ENCODE results near the gene PCDHGB3. TPM values are rescaled to one million over a fixed set of nuclear protein-coding genes. Genes with fewer than 3 reads are reported as not detected.
A peak's percentile ranks its signal among the peaks of the same experiment; 100 is the strongest.
"Not testable (repeated sequence)": the region's sequence is repeated elsewhere in the genome, so short reads cannot be mapped to it uniquely, and the experiment has no call there.

PCDHGB3 gene
- total RNA-seq, 2 donors from 2014 or later, result 4.9 to 5.0 TPM

DNA sequence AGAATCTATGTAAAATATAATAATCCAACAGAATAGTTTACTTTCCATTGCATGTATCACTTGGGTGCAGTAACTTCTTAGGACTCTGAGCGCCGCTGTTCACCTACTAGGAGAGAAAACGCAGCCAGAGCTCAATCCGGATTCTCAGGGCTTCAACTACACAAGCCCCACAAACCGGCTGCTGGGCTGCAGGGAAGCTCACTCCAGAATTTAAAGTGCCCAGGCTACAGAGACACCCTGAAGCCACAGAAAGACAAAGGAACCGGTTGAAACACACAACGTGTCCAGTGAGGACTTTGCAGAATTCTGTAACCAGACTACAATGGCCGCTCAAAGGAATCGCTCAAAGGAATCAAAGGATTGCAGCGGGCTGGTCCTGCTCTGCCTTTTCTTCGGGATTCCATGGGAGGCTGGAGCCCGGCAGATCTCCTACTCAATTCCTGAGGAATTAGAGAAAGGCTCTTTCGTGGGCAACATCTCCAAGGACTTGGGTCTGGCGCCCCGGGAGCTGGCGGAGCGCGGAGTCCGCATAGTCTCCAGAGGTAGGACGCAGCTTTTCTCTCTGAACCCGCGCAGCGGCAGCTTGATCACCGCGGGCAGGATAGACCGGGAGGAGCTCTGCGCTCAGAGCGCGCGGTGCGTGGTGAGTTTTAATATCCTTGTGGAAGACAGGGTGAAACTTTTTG lies 43.0 kb downstream of the PCDHGB3 start, which contains the start of gene PCDHGA10:
PCDHGA10 (plus strand) TSS at position 134 of the 686 bp plus-strand sequence; CDS start at position 323, 189 bp downstream.
- DNase-seq (ENCODE audit: low spot score), result peak; percentile 73
- intact Hi-C loops (cut with DNase I), result loop anchor here (10.0 kb wide), 2 partner anchors 142 to 152 kb away; no protein-coding TSS in a partner anchor

- DNase-seq (ENCODE audit: low spot score), result peak; percentile 73
- intact Hi-C loops (cut with DNase I), result loop anchor here (10.0 kb wide), 2 partner anchors 141 to 151 kb away; no protein-coding TSS in a partner anchor
Observed at GRCh38 chr5:141413540-141414069, 43.6 kb downstream of the PCDHGB3 start.

DNA sequence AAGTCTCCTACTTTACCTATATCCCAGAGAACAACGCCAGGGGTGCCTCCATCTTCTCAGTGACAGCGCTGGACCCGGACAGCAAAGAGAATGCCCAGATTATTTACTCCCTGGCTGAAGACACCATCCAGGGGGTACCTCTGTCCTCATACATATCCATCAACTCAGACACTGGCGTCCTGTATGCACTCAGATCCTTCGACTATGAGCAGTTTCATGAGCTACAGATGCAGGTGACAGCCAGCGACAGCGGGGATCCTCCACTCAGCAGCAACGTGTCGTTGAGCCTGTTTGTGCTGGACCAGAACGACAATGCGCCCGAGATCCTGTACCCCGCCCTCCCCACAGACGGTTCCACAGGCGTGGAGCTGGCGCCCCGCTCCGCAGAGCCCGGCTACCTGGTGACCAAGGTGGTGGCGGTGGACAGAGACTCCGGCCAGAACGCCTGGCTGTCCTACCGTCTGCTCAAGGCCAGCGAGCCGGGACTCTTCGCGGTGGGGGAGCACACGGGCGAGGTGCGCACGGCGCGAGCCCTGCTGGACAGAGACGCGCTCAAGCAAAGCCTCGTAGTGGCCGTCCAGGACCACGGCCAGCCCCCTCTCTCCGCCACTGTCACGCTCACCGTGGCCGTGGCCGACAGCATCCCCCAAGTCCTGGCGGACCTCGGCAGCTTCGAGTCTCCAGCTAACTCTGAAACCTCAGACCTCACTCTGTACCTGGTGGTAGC lies 44.7 kb downstream of the PCDHGB3 start:
- intact Hi-C loops (cut with DNase I), result loop anchor here (10.0 kb wide), 2 partner anchors 140 to 150 kb away; no protein-coding TSS in a partner anchor
- DNase-seq (ENCODE audit: low spot score), result not testable (repeated sequence)

DNA sequence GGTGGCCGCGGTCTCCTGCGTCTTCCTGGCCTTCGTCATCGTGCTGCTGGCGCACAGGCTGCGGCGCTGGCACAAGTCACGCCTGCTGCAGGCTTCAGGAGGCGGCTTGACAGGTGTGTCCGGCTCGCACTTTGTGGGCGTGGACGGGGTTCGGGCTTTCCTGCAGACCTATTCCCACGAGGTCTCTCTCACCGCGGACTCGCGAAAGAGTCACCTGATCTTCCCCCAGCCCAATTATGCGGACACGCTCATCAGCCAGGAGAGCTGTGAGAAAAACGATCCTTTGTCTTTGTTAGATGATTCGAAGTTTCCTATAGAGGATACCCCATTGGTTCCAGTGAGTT lies 45.2 kb downstream of the PCDHGB3 start:
- DNase-seq (ENCODE audit: low spot score), result peak; percentile 72
- intact Hi-C loops (cut with DNase I), result loop anchor here (10.0 kb wide), 2 partner anchors 140 to 150 kb away; no protein-coding TSS in a partner anchor

DNA sequence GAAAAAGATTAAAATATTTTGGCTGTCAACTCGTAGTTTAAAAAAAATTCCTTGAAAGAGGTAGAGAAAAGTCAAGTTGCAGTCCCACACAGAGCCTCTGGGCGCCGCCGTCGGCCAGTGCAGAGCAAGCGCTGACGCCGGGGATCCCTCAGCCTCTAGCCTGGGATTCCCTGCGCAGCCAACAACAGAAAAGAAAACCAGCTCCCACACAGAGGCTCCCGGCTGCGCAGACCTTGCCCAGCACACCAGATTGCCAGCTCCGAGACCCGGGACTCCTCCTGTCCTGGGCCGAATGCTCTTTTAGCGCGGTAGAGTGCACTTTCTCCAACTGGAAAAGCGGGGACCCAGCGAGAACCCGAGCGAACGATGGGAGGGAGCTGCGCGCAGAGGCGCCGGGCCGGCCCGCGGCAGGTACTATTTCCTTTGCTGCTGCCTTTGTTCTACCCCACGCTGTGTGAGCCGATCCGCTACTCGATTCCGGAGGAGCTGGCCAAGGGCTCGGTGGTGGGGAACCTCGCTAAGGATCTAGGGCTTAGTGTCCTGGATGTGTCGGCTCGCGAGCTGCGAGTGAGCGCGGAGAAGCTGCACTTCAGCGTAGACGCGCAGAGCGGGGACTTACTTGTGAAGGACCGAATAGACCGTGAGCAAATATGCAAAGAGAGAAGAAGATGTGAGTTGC lies 47.6 kb downstream of the PCDHGB3 start, which contains the start of gene PCDHGB7:
PCDHGB7 (plus strand) TSS at position 184 of the 679 bp plus-strand sequence; CDS start at position 367, 183 bp downstream.
- DNase-seq (ENCODE audit: low spot score), result peak; percentile 90
- intact Hi-C loops (cut with DNase I), result loop anchor here (10.0 kb wide), 2 partner anchors 137 to 147 kb away; no protein-coding TSS in a partner anchor

- no peak for DNase-seq (ENCODE audit: low spot score)
- intact Hi-C loops (cut with DNase I), result loop anchor here (10.0 kb wide), 2 partner anchors 136 to 146 kb away; no protein-coding TSS in a partner anchor
Observed at GRCh38 chr5:141419074-141419880, 49.2 kb downstream of the PCDHGB3 start.

GRCh38 chr5:141420855-141421488 lies 50.9 kb downstream of the PCDHGB3 start, which contains the start of gene PCDHGA11:
PCDHGA11 (plus strand) TSS chr5:141421051; CDS start chr5:141421228, 177 bp downstream.
- DNase-seq (ENCODE audit: low spot score), result peak; percentile 80
- intact Hi-C loops (cut with DNase I), result loop anchor here in 1 of 2 donors (10.0 kb wide), 1 partner anchor 104 kb away; no protein-coding TSS in a partner anchor

DNA sequence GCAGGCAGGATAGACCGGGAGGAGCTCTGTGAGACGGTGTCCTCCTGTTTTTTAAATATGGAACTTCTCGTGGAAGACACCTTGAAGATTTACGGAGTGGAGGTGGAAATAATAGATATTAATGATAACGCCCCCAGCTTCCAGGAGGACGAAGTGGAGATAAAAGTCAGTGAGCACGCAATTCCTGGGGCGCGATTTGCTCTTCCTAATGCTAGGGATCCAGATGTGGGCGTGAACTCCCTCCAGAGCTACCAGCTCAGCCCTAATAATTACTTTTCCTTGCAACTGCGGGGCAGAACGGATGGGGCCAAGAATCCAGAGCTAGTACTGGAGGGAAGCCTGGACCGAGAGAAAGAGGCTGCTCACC lies 51.4 kb downstream of the PCDHGB3 start:
- intact Hi-C loops (cut with DNase I), result loop anchor here in 1 of 2 donors (10.0 kb wide), 1 partner anchor 103 kb away; no protein-coding TSS in a partner anchor
- no peak for DNase-seq (ENCODE audit: low spot score)

Other genes with a start within 250 kb of the PCDHGB3 start
- 1 to 10 TPM; 4.1 to 5.2 TPM for gene PCDHB4, start 248.4 kb upstream of the PCDHGB3 start, total RNA-seq
- 1 to 10 TPM; 2.8 to 3.1 TPM for gene PCDHB5, start 235.0 kb upstream of the PCDHGB3 start, total RNA-seq
- 1 to 10 TPM in 1 of 2 donors, under 1 TPM in 1; 0.95 to 1.6 TPM for gene PCDHB6, start 220.2 kb upstream of the PCDHGB3 start, total RNA-seq
- gene PCDHB7, start 197.6 kb upstream of the PCDHGB3 start, total RNA-seq, result 1 to 10 TPM; 2.6 to 5.5 TPM
- gene PCDHB8, start 192.5 kb upstream of the PCDHGB3 start, total RNA-seq, result 1 to 10 TPM; 2.3 to 3.5 TPM
- gene PCDHB16, start 187.9 kb upstream of the PCDHGB3 start, total RNA-seq, result 1 to 10 TPM; 3.0 to 5.0 TPM
- 1 to 10 TPM; 1.1 to 5.3 TPM for gene PCDHB9, start 183.1 kb upstream of the PCDHGB3 start, total RNA-seq
- 1 to 10 TPM; 2.6 to 3.8 TPM for gene PCDHB10, start 177.9 kb upstream of the PCDHGB3 start, total RNA-seq
- gene PCDHB11, start 170.6 kb upstream of the PCDHGB3 start, total RNA-seq, result 1 to 10 TPM; 3.6 to 4.0 TPM
- gene PCDHB12, start 161.5 kb upstream of the PCDHGB3 start, total RNA-seq, result 1 to 10 TPM; 3.6 to 4.1 TPM
- 1 to 10 TPM; 3.9 to 6.4 TPM for gene PCDHB13, start 156.3 kb upstream of the PCDHGB3 start, total RNA-seq
- 1 to 10 TPM; 5.0 to 8.7 TPM for gene PCDHB14, start 146.9 kb upstream of the PCDHGB3 start, total RNA-seq
- gene PCDHB15, start 124.8 kb upstream of the PCDHGB3 start, total RNA-seq, result 1 to 10 TPM; 3.8 to 4.4 TPM
- under 1 TPM; 0.46 to 1.00 TPM for gene SLC25A2, start 66.2 kb upstream of the PCDHGB3 start, total RNA-seq
- 10 to 100 TPM; 57.9 to 63.1 TPM for gene TAF7, start 49.5 kb upstream of the PCDHGB3 start, total RNA-seq
- gene PCDHGA1, start 39.7 kb upstream of the PCDHGB3 start, total RNA-seq, result under 1 TPM; 0.81 to 0.93 TPM
- 1 to 10 TPM; 3.7 to 7.4 TPM for gene PCDHGA2, start 31.5 kb upstream of the PCDHGB3 start, total RNA-seq
- gene PCDHGA3, start 26.4 kb upstream of the PCDHGB3 start, total RNA-seq, result 1 to 10 TPM; 2.0 to 3.0 TPM
- gene PCDHGB1, start 20.1 kb upstream of the PCDHGB3 start, total RNA-seq, result 1 to 10 TPM; 2.6 to 2.8 TPM
- 1 to 10 TPM; 4.7 to 5.5 TPM for gene PCDHGA4, start 15.2 kb upstream of the PCDHGB3 start, total RNA-seq
- 1 to 10 TPM; 4.7 to 5.2 TPM for gene PCDHGB2, start 10.2 kb upstream of the PCDHGB3 start, total RNA-seq
- gene PCDHGA5, start 6.1 kb upstream of the PCDHGB3 start, total RNA-seq, result 1 to 10 TPM; 3.9 to 5.2 TPM
- 1 to 10 TPM; 6.6 to 7.9 TPM for gene PCDHGA6, start 3.6 kb downstream of the PCDHGB3 start, total RNA-seq
- 1 to 10 TPM; 4.0 to 4.3 TPM for gene PCDHGA7, start 12.5 kb downstream of the PCDHGB3 start, total RNA-seq
- 1 to 10 TPM; 4.8 to 5.7 TPM for gene PCDHGB4, start 17.5 kb downstream of the PCDHGB3 start, total RNA-seq
- 1 to 10 TPM; 2.0 to 2.4 TPM for gene PCDHGA8, start 22.4 kb downstream of the PCDHGB3 start, total RNA-seq
- 1 to 10 TPM; 8.1 to 9.5 TPM for gene PCDHGB5, start 27.7 kb downstream of the PCDHGB3 start, total RNA-seq
- gene PCDHGA9, start 32.5 kb downstream of the PCDHGB3 start, total RNA-seq, result 1 to 10 TPM; 5.6 to 7.2 TPM
- gene PCDHGB6, start 37.8 kb downstream of the PCDHGB3 start, total RNA-seq, result 1 to 10 TPM; 6.7 to 8.5 TPM
- gene PCDHGA10, start 42.7 kb downstream of the PCDHGB3 start, total RNA-seq, result 1 to 10 TPM; 5.7 to 6.6 TPM
- 10 to 100 TPM; 12.2 to 17.1 TPM for gene PCDHGB7, start 47.4 kb downstream of the PCDHGB3 start, total RNA-seq
- 1 to 10 TPM; 4.6 to 4.8 TPM for gene PCDHGA11, start 50.8 kb downstream of the PCDHGB3 start, total RNA-seq
- gene PCDHGA12, start 60.3 kb downstream of the PCDHGB3 start, total RNA-seq, result 10 to 100 TPM in 1 of 2 donors, 1 to 10 TPM in 1; 5.2 to 11.6 TPM
- gene PCDHGC3, start 105.7 kb downstream of the PCDHGB3 start, total RNA-seq, result 10 to 100 TPM; 71.1 to 90.6 TPM
- 1 to 10 TPM; 2.0 to 2.9 TPM for gene PCDHGC4, start 114.8 kb downstream of the PCDHGB3 start, total RNA-seq
- gene PCDHGC5, start 118.8 kb downstream of the PCDHGB3 start, total RNA-seq, result 1 to 10 TPM; 2.3 to 2.6 TPM
- gene DIAPH1, start 248.8 kb downstream of the PCDHGB3 start, total RNA-seq, result 10 to 100 TPM; 52.3 to 83.8 TPM